Neural cell (in vitro differentiated cells): ENCODE data around the gene NUDCD3. TPM values are rescaled to one million over a fixed set of nuclear protein-coding genes. Genes with fewer than 3 reads are reported as not detected.

Source experiments
- H2AFZ ChIP-seq: fragments of 200-600, 300-800 bp; sonication (generic), shearing (Covaris generic); 2 replicates; pipeline ENCODE4 v1.6.0; 2014; ENCODE audit warnings: low read depth, mild to moderate bottlenecking, antibody characterized with exemption, low read length, moderate library complexity
- H3F3A ChIP-seq: fragments of 200-600 bp; shearing (Covaris generic); 2 replicates; pipeline ENCODE4 v1.6.1; 2016; ENCODE audit warnings: mild to moderate bottlenecking, moderate library complexity, mixed read lengths, antibody characterized with exemption, low read length; ENCODE audit not compliant: insufficient read depth, poor library complexity, severe bottlenecking
- H3K27ac ChIP-seq: fragments of 200-600, 300-800 bp; sonication (generic), shearing (Covaris generic); 2 replicates; pipeline ENCODE4 v1.5.1; 2014; ENCODE audit warnings: mild to moderate bottlenecking, low read length, moderate library complexity
- H3K27me3 ChIP-seq: fragments of 300-800, 200-600 bp; sonication (generic), shearing (Covaris generic); 2 replicates; pipeline ENCODE4 v1.6.0; 2014; ENCODE audit warnings: mild to moderate bottlenecking, low read depth, low read length, moderate library complexity; ENCODE audit not compliant: insufficient read depth
- H3K36me3 ChIP-seq: fragments of 300-800, 200-600 bp; sonication (generic), shearing (Covaris generic); 2 replicates; pipeline ENCODE4 v1.5.1; 2014; ENCODE audit warnings: mild to moderate bottlenecking, antibody characterized with exemption, low read length, moderate library complexity; ENCODE audit not compliant: insufficient read depth
- H3K4me2 ChIP-seq: fragments of 300-800, 200-600 bp; sonication (generic), shearing (Covaris generic); 2 replicates; pipeline ENCODE4 v1.6.0; 2014; ENCODE audit warnings: mild to moderate bottlenecking, low read length
- H3K4me3 ChIP-seq: fragments of 300-800, 200-600 bp; sonication (generic), shearing (Covaris generic); 2 replicates; pipeline ENCODE4 v1.5.1; 2014; ENCODE audit warnings: mild to moderate bottlenecking, low read length, moderate library complexity
- H3K79me2 ChIP-seq: fragments of 200-600 bp; shearing (Covaris generic); replicated peaks from 2 replicates; pipeline ENCODE4 v1.6.0; 2014; ENCODE audit warnings: mild to moderate bottlenecking, low read length, moderate library complexity; ENCODE audit not compliant: insufficient read depth
- H3K9ac ChIP-seq: fragments of 300-800, 200-600 bp; sonication (generic), shearing (Covaris generic); 2 replicates; pipeline ENCODE4 v1.6.1; 2016; ENCODE audit warnings: mild to moderate bottlenecking, low read length, mixed read lengths
- H3K9me2 ChIP-seq: fragments of 200-600 bp; shearing (Covaris generic); 2 replicates; pipeline ENCODE4 v1.6.1; 2016; ENCODE audit warnings: mild to moderate bottlenecking, low read length, mixed read lengths; ENCODE audit not compliant: insufficient read depth
- H3K9me3 ChIP-seq: fragments of 200-600, 300-800 bp; sonication (generic), shearing (Covaris generic); 2 replicates; pipeline ENCODE4 v1.6.1; 2016; ENCODE audit warnings: mild to moderate bottlenecking, mixed run types, low read length, moderate library complexity, mixed read lengths
- H4K20me1 ChIP-seq: fragments of 200-600 bp; shearing (Covaris generic); 2 replicates; pipeline ENCODE4 v1.6.1; 2016; ENCODE audit warnings: mild to moderate bottlenecking, mixed run types; ENCODE audit not compliant: insufficient read depth
- CTCF ChIP-seq: fragments of 450-650 bp; IDR thresholded peaks from 2 replicates; pipeline ENCODE4 v1.5.1; 2014; ENCODE audit warnings: antibody characterized with exemption, mild to moderate bottlenecking, moderate library complexity; ENCODE audit not compliant: poor library complexity, severe bottlenecking
- EP300 ChIP-seq: fragments of 450-650 bp; conservative IDR thresholded peaks from 2 replicates; pipeline ENCODE4 v1.6.1; 2014; ENCODE audit warnings: antibody characterized with exemption, mild to moderate bottlenecking, moderate library complexity; ENCODE audit not compliant: poor library complexity, severe bottlenecking
- EZH2 ChIP-seq: fragments of 200-600, 300-800 bp; shearing (Covaris generic), sonication (generic); IDR thresholded peaks from 2 replicates; pipeline ENCODE4 v1.6.1; 2014; ENCODE audit warnings: antibody characterized with exemption, low read length, borderline replicate concordance, mild to moderate bottlenecking; ENCODE audit not compliant: insufficient read depth, poor library complexity, severe bottlenecking
- MXI1 ChIP-seq: fragments of 450-650 bp; conservative IDR thresholded peaks from 2 replicates; pipeline ENCODE4 v1.6.1; 2014; ENCODE audit warnings: antibody characterized with exemption, mild to moderate bottlenecking; ENCODE audit not compliant: poor library complexity, severe bottlenecking
- POLR2AphosphoS5 ChIP-seq: IDR thresholded peaks from 2 replicates; pipeline ENCODE4 v1.6.1; 2012
- RAD21 ChIP-seq: fragments of 450-650 bp; conservative IDR thresholded peaks from 2 replicates; pipeline ENCODE4 v1.6.1; 2014; ENCODE audit warnings: antibody characterized with exemption, mild to moderate bottlenecking, moderate library complexity
- REST ChIP-seq: IDR thresholded peaks from 2 replicates; pipeline ENCODE4 v1.6.1; 2012; ENCODE audit warnings: borderline replicate concordance
- SMC3 ChIP-seq: fragments of 450-650 bp; conservative IDR thresholded peaks from 2 replicates; pipeline ENCODE4 v1.6.1; 2014; ENCODE audit warnings: antibody characterized with exemption, mild to moderate bottlenecking, moderate library complexity; ENCODE audit not compliant: poor library complexity
- TAF1 ChIP-seq: IDR thresholded peaks from 2 replicates; pipeline ENCODE4 v1.6.1; 2012; ENCODE audit warnings: low read depth
- polyA plus RNA-seq: library from polyadenylated mRNA; depleted of rRNA; stranded (reverse); fragments of >200 nt; gene quantifications from 2 replicates; pipeline ENCODE4 v1.2.3, GENCODE V29; 2014

Gene NUDCD3
- polyA plus RNA-seq, 1 donor from 2014 or later, result 69.9 TPM

DNA sequence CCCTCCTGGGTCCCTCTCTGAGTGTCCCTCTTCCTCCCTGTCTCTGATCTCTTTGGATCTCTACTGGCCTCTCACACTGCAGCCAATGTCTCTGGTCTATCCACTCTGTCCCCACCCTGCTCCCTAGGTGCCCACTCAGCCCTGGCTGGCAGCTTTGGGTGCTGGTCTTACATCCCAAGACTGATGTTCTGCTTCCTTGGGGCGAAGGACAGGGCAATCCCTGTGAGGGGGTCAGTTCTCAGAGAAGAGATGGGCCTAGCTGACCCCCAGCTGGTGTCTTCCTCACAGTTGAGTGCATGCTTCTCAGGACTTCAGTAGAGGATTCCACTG, 113.4 kb downstream of the NUDCD3 start:
- Histone ChIP-seq H3K4me3 (no peak overlapping the region), H3K9ac (no peak overlapping the region), H3K27me3 (no peaks in the 10 kb centered on the region), H3F3A (no peaks in the 10 kb centered on the region), H2AFZ (no peak overlapping the region), H3K36me3 (no peaks in the 10 kb centered on the region), H3K79me2 (no peaks in the 10 kb centered on the region), H3K27ac (no peak overlapping the region), H4K20me1 (no peaks in the 10 kb centered on the region), H3K4me2 (no peak overlapping the region), H3K9me3 (no peaks in the 10 kb centered on the region), H3K9me2 (no peaks in the 10 kb centered on the region)
- no peak for TF ChIP-seq SMC3
- no peak for TF ChIP-seq REST
- TF ChIP-seq EZH2, result no peak
- no peak for TF ChIP-seq TAF1
- no peak for TF ChIP-seq CTCF
- TF ChIP-seq MXI1, result no peak
- TF ChIP-seq RAD21, result no peak
- TF ChIP-seq EP300, result no peak
- no peak for TF ChIP-seq POLR2AphosphoS5

GRCh38 chr7:44376429-44377133, 113.9 kb downstream of the NUDCD3 start:
- no peaks in the 10 kb centered on the region for H3K27me3 ChIP-seq
- no peak overlapping the region for H3K27ac ChIP-seq
- H3K4me3 ChIP-seq, result no peak overlapping the region
- no peak overlapping the region for H3K4me2 ChIP-seq
- no peak overlapping the region for H3K9ac ChIP-seq
- no peak for TF ChIP-seq RAD21
- TF ChIP-seq MXI1, result no peak
- no peak for TF ChIP-seq POLR2AphosphoS5
- no peak for TF ChIP-seq EP300
- TF ChIP-seq CTCF, result no peak
- TF ChIP-seq EZH2, result no peak
- TF ChIP-seq SMC3, result no peak
- no peak for TF ChIP-seq REST
- no peak for TF ChIP-seq TAF1
- H3K36me3 ChIP-seq, result no peaks in the 10 kb centered on the region
- no peaks in the 10 kb centered on the region for H3K9me2 ChIP-seq
- H2AFZ ChIP-seq, result no peak overlapping the region
- H3F3A ChIP-seq, result no peaks in the 10 kb centered on the region
- H3K79me2 ChIP-seq, result no peaks in the 10 kb centered on the region
- no peaks in the 10 kb centered on the region for H3K9me3 ChIP-seq
- no peaks in the 10 kb centered on the region for H4K20me1 ChIP-seq
